T-helper 1 cell treated with Interleukin-12 subunit alpha and Interleukin-12 subunit beta and Interleukin-4 antibody, amounts not matched to agents 30 μg/mL and 1 μg/mL, for 36 hours (primary cell): ENCODE data around the gene PRRC2A.

Experiments
- H3K27ac Mint-ChIP-seq: one replicate; pipeline ENCODE4 v1.8.0; 2021; ENCODE audit warnings: mild to moderate bottlenecking, mixed read lengths
- H3K27me3 Mint-ChIP-seq: one replicate; pipeline ENCODE4 v1.8.0; 2021; ENCODE audit warnings: low read depth, mixed read lengths
- H3K36me3 Mint-ChIP-seq: one replicate; pipeline ENCODE4 v1.8.0; 2021; ENCODE audit warnings: low read depth, mixed read lengths
- H3K4me1 Mint-ChIP-seq: one replicate; pipeline ENCODE4 v1.8.0; 2021; ENCODE audit warnings: low read depth, mixed read lengths
- H3K4me3 Mint-ChIP-seq: one replicate; pipeline ENCODE4 v1.8.0; 2021; ENCODE audit warnings: mild to moderate bottlenecking, moderate library complexity, mixed read lengths
- H3K9me3 Mint-ChIP-seq: one replicate; pipeline ENCODE4 v1.8.0; 2021; ENCODE audit warnings: mixed read lengths

Gene PRRC2A

GRCh38 chr6:31676322-31676903, 55.9 kb downstream of the PRRC2A start:
- Mint-ChIP-seq H3K27ac (no peak overlapping the region), H3K4me1 (peaks cover 22% of the 10 kb centered on the region), H3K27me3 (no peaks in the 10 kb centered on the region), H3K9me3 (no peaks in the 10 kb centered on the region), H3K36me3 (peaks cover 18% of the 10 kb centered on the region), H3K4me3 (no peak overlapping the region)

GRCh38 chr6:31676904-31677303, 56.4 kb downstream of the PRRC2A start:
- H3K9me3 Mint-ChIP-seq, result no peaks in the 10 kb centered on the region
- H3K27me3 Mint-ChIP-seq, result no peaks in the 10 kb centered on the region
- peaks cover 16% of the 10 kb centered on the region for H3K36me3 Mint-ChIP-seq
- peaks cover 24% of the 10 kb centered on the region for H3K4me1 Mint-ChIP-seq
- H3K27ac Mint-ChIP-seq, result no peak overlapping the region
- no peak overlapping the region for H3K4me3 Mint-ChIP-seq

- H3K27me3 Mint-ChIP-seq, result no peaks in the 10 kb centered on the region
- H3K4me3 Mint-ChIP-seq, result no peak overlapping the region
- H3K27ac Mint-ChIP-seq, result no peak overlapping the region
- H3K36me3 Mint-ChIP-seq, result peaks cover 8% of the 10 kb centered on the region
- H3K9me3 Mint-ChIP-seq, result no peaks in the 10 kb centered on the region
- H3K4me1 Mint-ChIP-seq, result peaks cover 24% of the 10 kb centered on the region
Measured at GRCh38 chr6:31677955-31678354, 57.4 kb downstream of the PRRC2A start.

- Mint-ChIP-seq H3K4me3 (peak within 1 kb of the TSS; percentile 81), H3K4me1 (peaks cover 24% of the 10 kb centered on the region), H3K27me3 (no peaks in the 10 kb centered on the region), H3K9me3 (no peaks in the 10 kb centered on the region), H3K27ac (peak within 1 kb of the TSS; percentile 76), H3K36me3 (peaks cover 5% of the 10 kb centered on the region)
Measured at GRCh38 chr6:31680226-31681134, 60.0 kb downstream of the PRRC2A start, which contains the start of gene LY6G5C. Gene LY6G5C (minus strand): TSS chr6:31681067. CDS start chr6:31680373, 694 bp downstream.

GRCh38 chr6:31681135-31681671, 60.7 kb downstream of the PRRC2A start:
- H3K4me1 Mint-ChIP-seq, result peaks cover 24% of the 10 kb centered on the region

GRCh38 chr6:31683591-31683990, 63.1 kb downstream of the PRRC2A start:
- Mint-ChIP-seq H3K9me3 (no peaks in the 10 kb centered on the region), H3K27me3 (no peaks in the 10 kb centered on the region), H3K4me1 (peaks cover 18% of the 10 kb centered on the region), H3K36me3 (peaks cover 19% of the 10 kb centered on the region), H3K4me3 (no peak overlapping the region), H3K27ac (no peak overlapping the region)

More at GRCh38 chr6:31681135-31681671, 60.7 kb downstream of the PRRC2A start:
- Mint-ChIP-seq H3K4me3 (peak overlapping the region; percentile 81), H3K9me3 (no peaks in the 10 kb centered on the region), H3K36me3 (peaks cover 8% of the 10 kb centered on the region), H3K27ac (peak overlapping the region; percentile 76), H3K27me3 (no peaks in the 10 kb centered on the region)

GRCh38 chr6:31686483-31686882, 66.0 kb downstream of the PRRC2A start:
- Mint-ChIP-seq H3K36me3 (peaks cover 31% of the 10 kb centered on the region), H3K4me1 (peaks cover 1% of the 10 kb centered on the region), H3K27ac (no peak overlapping the region), H3K9me3 (no peaks in the 10 kb centered on the region), H3K4me3 (no peak overlapping the region), H3K27me3 (no peaks in the 10 kb centered on the region)

- H3K4me3 Mint-ChIP-seq, result no peak overlapping the region
- H3K4me1 Mint-ChIP-seq, result no peaks in the 10 kb centered on the region
- no peaks in the 10 kb centered on the region for H3K9me3 Mint-ChIP-seq
- H3K36me3 Mint-ChIP-seq, result peaks cover 31% of the 10 kb centered on the region
- H3K27ac Mint-ChIP-seq, result no peak overlapping the region
- H3K27me3 Mint-ChIP-seq, result no peaks in the 10 kb centered on the region
Measured at GRCh38 chr6:31687321-31687720, 66.8 kb downstream of the PRRC2A start.
